Measurements from ENCODE around the gene STX3. TPM values are rescaled to one million over a fixed set of nuclear protein-coding genes. Genes with fewer than 3 reads are reported as not detected.
A peak's percentile ranks its signal among the peaks of the same experiment; 100 is the strongest.
"Not testable (repeated sequence)": the region's sequence is repeated elsewhere in the genome, so short reads cannot be mapped to it uniquely, and the experiment has no call there.

The STX3 gene
- total RNA-seq, 1 donor from 2014 or later, result 62.4 TPM

- peak in 1 of 2 donors; percentile 91 for DNase-seq (ENCODE audit: low read depth in 2 of 2)
Observed at GRCh38 chr11:59787816-59788215, 32.6 kb downstream of the STX3 start.

GRCh38 chr11:59791639-59792038, 36.5 kb downstream of the STX3 start:
- no peak for DNase-seq (ENCODE audit: low read depth in 2 of 2)

- DNase-seq (ENCODE audit: low read depth in 2 of 2), result no peak
Observed at GRCh38 chr11:59792507-59792906, 37.3 kb downstream of the STX3 start.

- DNase-seq (ENCODE audit: low read depth in 2 of 2), result no peak
Observed at GRCh38 chr11:59794417-59794816, 39.2 kb downstream of the STX3 start.

GRCh38 chr11:59800390-59801025, 45.3 kb downstream of the STX3 start:
- no peak for DNase-seq (ENCODE audit: low read depth in 2 of 2)

GRCh38 chr11:59801160-59801706, 46.1 kb downstream of the STX3 start:
- DNase-seq (ENCODE audit: low read depth in 2 of 2), result peak in 1 of 2 donors; percentile 37

GRCh38 chr11:59801981-59802638, 46.9 kb downstream of the STX3 start:
- DNase-seq (ENCODE audit: low read depth in 2 of 2), result peak; percentile 36 to 90

- DNase-seq (ENCODE audit: low read depth in 2 of 2), result peak; percentile 53 to 73
Observed at GRCh38 chr11:59802639-59803176, 47.5 kb downstream of the STX3 start.

GRCh38 chr11:59804061-59804460, 48.9 kb downstream of the STX3 start:
- no peak for DNase-seq (ENCODE audit: low read depth in 2 of 2)

- peak in 1 of 2 donors; percentile 50 for DNase-seq (ENCODE audit: low read depth in 2 of 2)
Observed at GRCh38 chr11:59807047-59807610, 52.0 kb downstream of the STX3 start.

GRCh38 chr11:59810189-59810910, 55.2 kb downstream of the STX3 start, which contains the start of gene MRPL16:
MRPL16 (minus strand) TSS chr11:59810778; CDS start chr11:59810658, 120 bp downstream.
- DNase-seq (ENCODE audit: low read depth in 2 of 2), result peak; percentile 80

- DNase-seq (ENCODE audit: low read depth in 2 of 2), result no peak
Observed at GRCh38 chr11:59810911-59811259, 55.7 kb downstream of the STX3 start.

- no peak for DNase-seq (ENCODE audit: low read depth in 2 of 2)
Observed at GRCh38 chr11:59812220-59812619, 57.0 kb downstream of the STX3 start.

GRCh38 chr11:59813364-59813763, 58.2 kb downstream of the STX3 start:
- DNase-seq (ENCODE audit: low read depth in 2 of 2), result no peak

GRCh38 chr11:59814021-59814420, 58.8 kb downstream of the STX3 start:
- DNase-seq (ENCODE audit: low read depth in 2 of 2), result no peak

GRCh38 chr11:59815754-59816153, 60.6 kb downstream of the STX3 start:
- DNase-seq (ENCODE audit: low read depth in 2 of 2), result no peak

- not testable (repeated sequence) for DNase-seq (ENCODE audit: low read depth in 2 of 2)
Observed at GRCh38 chr11:59816434-59816833, 61.3 kb downstream of the STX3 start.

- DNase-seq (ENCODE audit: low read depth in 2 of 2), result no peak
Observed at GRCh38 chr11:59818572-59818971, 63.4 kb downstream of the STX3 start.

GRCh38 chr11:59822989-59823566, 67.9 kb downstream of the STX3 start:
- DNase-seq (ENCODE audit: low read depth in 2 of 2), result peak; percentile 73 to 81

GRCh38 chr11:59829358-59829757, 74.2 kb downstream of the STX3 start:
- DNase-seq (ENCODE audit: low read depth in 2 of 2), result no peak

- no peak for DNase-seq (ENCODE audit: low read depth in 2 of 2)
Observed at GRCh38 chr11:59833602-59834001, 78.4 kb downstream of the STX3 start.

All from dermis microvascular lymphatic vessel endothelial cell (primary cell).